HG02884 (cell line): ENCODE measurements around the gene HACD2.

Source experiments
- ATAC-seq: cut with Tn5 transposase; IDR thresholded peaks from one replicate; pipeline ENCODE4 v1.9.1; 2021; ENCODE audit warnings: mild to moderate bottlenecking, moderate library complexity; ENCODE audit not compliant: unreplicated experiment

Gene HACD2

DNA sequence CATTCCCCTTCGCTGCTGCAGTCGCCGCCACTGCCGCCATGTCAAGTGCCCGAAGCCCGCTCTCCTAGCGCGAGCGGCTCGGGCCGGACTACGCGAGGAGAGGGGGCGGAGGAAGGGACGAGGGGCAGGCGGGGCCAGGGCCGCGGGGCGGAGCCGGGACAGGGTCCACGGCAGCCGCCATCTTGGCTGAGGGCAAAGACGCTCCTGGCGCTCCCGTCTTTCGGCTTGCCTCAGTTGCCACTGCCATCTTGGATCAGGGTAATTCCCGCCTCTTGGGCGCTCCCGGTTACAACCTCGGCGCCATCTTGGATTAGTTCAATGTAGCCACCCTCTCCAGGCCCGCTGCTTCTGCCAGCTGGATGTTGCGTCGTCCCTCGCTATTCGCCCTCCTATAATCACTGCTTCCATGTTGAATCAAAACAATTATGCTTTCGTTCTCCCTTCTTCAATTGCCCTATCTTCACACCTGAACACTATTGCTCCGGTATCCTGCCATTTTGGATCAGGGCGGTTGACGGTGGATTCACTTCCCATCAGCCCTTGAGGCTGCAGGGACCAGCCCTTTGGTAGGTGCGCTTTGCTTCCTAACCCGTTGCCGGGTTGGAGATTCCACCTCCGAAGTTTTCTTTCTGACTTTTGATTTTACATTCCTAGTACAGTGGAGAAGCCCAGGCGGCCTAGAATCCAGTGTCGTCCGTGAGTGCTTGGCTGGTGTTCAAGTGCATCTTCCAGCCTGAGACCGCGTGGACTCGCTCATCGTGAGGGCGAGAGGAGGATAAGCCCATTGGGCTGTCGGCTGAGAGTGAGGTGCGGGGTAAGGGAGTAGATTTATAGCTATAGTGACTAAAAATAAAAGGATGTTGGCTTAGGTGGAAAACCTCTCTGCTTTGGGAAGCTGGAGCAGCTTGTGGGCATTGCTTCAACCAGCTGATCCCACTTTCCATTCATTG is at the start of gene HACD2:
Gene HACD2, minus strand, starts transcription at position 66 of the 950 bp plus-strand sequence. Its CDS starts 26 bp downstream, at position 40.
- ATAC-seq, result peak; percentile 92

DNA sequence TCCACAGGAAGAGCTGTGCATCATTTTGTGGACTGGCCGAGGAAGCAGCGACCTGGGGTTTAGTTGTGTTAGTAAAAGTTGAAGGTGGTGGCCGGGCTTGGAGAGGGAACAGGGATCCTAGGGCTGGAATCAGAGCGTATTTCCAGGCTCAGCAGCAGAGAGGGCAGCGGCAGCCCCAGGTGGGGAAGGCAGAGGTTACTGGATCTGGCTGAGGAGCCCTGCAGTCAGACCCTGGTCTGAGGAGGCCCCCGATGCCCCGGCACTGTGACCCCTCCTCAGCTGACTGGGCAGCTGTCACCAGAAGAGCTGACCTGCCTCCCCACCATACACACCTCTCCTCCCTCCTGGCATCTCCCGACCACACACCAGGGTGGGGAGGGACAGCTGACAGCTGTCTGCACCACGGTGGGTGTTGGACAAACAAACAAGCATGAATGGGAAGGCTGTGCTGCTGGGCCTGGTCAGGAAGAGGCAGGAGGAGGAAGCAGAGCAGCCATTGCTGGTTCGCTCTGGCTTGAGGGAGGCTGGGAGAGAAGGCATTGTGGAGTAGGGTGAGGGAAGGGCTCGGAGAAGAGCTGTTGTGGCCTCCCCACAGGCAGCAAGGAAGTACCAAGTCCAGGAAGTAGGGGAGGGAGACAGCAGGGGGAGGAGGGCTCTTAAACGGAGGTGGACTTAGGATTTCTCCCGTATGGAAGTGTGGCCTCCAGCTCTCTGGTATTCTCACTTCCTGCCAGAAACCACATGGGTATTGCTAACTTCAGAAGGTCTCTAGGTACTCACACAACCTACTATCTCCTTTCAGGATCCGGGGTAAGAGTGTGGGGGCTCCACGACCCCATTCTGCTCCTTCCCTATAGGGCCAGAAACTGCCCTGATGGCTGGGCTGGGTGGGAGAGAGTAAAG is 49.5 kb upstream of the HACD2 start:
- ATAC-seq, result no peak

GRCh38 chr3:123633530-123633929 is 48.7 kb upstream of the HACD2 start:
- no peak for ATAC-seq

GRCh38 chr3:123632161-123632655 is 47.4 kb upstream of the HACD2 start:
- ATAC-seq, result no peak

DNA sequence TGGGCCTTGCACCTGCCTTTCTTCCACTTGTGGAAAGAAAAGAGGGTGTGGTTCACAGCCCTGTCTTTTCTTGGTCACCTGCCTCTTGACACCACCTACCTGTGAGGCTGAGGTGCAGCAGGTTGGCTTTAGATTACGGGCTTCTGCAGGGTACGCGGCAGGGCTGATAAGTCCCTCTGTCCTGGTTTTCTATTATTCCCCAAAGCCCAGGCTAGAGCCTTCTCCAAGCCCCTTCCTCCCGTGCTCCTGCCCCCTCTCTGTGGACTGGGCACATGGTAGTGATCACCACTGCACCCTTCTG is 44.8 kb upstream of the HACD2 start:
- ATAC-seq, result no peak

DNA sequence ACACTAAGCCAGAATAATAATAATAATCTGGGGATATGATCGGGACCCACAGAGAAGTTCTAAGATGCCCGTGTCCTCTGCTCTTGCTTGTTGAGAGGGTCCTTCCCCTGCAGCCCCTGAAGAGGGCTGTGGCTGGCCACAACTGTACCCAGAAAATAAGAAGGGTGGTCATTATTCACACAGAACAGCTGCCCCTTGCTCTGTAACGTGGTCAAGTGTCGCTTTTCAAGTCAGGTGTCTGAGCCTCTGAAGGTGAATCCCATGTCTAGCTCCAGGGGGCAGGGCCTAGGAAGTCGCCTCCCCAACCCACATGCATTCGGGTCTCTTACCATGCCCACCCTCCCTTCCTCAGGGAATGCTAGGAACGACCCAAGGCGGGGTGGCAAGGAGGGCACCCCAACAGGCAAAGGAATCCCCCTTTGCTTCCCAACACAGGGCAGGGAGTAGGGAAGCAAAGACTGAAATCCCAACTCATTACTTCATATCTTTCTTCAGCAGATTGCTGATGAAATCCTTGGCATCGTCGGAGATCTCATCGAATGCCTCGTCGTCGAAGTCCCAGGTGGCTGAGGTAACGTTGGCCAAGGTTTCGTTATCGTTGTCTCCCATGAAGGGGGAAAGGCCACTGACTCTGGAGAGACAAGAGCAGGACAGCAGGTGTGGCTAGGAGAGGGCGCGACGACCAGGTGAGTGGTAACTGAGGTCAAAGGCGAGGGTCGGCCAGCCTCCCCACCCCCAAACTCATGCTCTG is 44.3 kb upstream of the HACD2 start:
- no peak for ATAC-seq

DNA sequence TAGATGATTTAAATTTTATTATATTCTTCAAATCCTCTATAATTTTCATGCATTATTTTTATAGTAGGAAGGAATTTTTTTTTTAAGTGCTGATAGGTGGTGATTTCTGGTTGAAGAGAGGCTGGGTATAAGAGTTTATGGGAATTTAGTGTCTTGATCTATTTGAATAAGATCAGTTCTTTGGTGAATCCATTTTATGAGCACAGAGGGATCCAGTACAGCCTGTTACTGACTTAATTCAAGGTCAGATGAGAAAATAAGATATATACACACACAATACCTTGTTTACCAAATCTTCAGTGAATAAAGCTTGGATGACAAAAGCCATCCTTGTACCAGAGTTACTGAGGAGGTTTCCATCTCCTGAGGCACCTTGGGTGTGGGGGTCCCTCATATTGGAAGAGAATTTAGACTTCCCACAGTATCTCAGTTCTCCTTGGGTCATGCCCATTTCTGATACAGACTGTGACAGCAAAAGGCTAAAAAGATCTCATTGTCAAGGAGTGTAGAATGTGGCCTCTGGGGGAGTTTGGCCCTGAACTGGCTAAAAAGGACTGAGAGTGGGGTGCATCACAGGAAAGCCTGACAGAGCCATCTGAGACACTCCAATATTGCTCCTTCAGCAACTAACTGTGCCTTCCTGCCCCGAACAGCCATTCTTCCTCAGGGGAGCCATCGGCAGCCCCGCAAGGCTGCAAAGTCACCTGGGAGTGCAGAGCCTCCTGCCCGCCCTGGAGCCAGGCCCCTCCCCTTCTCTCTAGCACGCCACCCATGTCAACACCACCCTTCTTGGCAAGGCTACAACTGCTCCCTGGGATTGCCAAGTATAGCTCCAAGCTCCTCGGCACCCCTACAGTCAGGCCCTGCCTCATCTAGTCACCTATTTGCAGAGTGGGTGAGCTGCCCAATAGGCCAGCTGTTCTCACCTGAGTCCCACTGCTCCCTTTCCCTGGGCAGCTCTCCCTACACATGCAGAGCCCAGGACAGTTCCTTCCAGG is 43.1 kb upstream of the HACD2 start:
- ATAC-seq, result no peak

DNA sequence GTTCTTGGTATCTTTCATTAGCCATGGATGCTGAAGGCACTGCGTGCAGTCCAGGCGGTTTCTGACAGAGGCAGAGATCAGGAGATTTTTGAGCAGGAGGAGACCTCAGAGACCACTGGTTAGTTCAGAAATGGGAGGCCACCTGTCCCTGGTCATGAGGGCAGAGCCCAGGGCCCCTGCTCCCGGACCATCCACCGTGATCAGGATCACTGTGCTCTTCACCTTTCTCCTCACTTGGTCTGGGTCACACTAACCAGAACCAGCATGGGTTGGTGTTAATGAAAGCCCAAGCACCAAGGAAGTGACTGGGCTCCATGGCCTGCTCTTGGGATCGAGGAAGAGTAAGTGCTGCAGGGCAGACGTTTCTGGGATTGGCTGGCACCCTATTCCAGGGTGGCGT is 42.0 kb upstream of the HACD2 start:
- ATAC-seq, result no peak

DNA sequence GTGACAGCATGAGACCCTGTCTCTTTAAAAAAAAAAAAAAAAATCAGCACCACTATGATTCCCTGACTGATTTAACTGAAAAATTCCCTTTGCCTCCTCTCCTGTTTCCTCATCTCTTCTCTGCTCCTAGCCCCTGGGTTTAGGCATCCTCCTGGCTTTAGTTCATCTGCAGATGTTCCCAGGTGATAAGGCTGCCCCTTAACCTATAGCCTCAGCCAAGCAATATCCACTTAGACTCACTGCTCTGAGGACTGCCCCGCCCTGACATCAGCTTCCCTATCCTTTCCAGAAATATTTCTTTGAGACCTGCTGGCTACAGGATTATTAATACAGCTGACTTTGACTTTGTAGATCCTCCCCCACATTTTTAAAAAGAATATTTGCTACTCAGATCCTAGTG is 39.4 kb upstream of the HACD2 start:
- ATAC-seq, result no peak

DNA sequence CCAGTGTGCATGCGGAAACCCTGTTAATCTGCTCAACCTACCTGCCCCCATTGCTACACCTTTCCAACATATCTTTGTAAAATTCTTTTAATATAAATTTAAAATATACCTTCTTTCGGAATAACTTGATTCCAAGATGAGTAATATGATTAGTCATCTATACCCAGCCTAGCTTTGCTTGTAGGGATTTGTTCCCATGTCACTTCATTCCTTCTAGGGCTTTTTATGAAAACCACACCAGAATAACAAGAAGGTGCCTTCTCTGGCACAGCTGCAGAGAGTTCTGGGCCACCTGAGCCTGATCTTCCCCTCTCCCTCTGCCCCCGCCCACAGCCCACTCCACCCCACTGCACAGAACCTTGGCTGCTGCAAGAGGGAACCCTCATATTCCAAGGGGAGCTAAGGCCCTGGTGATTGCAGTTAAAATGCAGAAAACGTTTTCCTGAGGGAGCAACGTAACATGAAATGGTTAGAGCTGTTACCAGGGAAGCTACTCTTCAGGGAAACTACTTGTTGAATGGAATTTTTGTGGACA is 38.6 kb upstream of the HACD2 start:
- ATAC-seq, result no peak

- ATAC-seq, result no peak
Measured at GRCh38 chr3:123622766-123623165, 37.9 kb upstream of the HACD2 start.

- no peak for ATAC-seq
Measured at GRCh38 chr3:123621850-123622189, 37.0 kb upstream of the HACD2 start.

DNA sequence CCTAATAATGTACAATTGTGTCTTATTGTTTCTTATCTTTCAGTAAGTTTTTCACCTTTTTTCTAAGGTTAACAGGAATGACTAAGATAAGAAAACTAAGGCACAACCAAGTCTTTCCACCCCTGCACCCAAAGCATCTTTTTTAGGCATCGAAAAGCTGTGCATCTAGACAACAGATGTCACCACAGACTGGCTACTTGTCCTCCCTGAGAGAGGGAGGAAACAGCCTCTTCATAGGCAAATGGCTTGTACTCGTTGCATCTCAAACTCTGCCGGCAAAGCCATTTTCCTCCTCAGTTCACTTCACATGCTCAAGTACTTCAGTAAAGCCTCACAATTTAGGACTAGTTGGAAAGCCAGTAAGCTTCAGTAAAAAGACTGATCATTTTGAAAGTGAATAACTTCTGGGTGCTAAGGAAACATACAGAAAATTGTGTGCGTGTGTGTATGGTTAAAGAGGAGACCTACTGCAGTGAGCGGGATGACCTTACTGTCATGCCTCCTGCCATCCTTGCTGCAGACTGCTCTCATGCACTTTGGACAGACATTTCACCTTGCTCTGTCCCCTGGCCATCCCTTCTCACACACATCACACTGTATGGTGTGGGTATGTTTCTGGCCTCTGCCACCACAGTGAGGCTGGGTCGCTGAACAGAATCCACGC is 36.5 kb upstream of the HACD2 start:
- no peak for ATAC-seq

GRCh38 chr3:123620343-123620742 is 35.5 kb upstream of the HACD2 start:
- ATAC-seq, result no peak

DNA sequence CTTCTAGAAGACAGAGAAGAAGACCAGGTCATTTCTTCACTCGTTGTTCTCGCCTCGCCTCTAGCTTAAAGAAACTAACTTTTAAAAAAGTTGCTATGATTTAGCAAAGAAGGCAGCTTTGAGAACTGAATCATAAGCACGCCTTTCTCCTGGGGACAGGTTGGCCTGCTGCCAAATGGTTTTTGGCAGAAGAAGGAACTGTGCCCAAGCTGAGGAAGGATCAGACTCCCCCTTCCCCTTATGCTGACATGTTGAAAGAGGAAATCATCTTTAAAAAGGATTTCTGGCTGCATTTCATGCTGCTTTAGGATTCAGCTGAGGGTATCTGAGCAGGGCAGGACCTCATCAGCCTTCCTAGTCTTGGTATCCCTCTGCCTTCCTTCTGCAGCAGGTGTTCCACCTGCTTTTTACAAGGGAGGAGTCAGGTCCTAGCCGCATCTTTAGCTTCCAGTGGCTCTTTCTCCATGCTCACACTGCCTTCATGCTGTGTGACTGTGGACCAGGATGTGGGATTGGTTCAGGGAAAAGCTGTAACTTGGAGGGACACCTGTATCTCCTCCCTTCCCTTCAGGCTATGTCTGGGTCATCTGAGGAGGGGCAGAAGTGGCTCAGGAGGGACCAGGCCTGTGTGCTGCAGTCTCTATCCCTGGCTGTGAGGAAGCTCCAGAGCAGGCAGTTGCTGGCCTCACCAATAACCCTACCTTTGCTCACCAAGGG is 34.1 kb upstream of the HACD2 start:
- ATAC-seq, result no peak

DNA sequence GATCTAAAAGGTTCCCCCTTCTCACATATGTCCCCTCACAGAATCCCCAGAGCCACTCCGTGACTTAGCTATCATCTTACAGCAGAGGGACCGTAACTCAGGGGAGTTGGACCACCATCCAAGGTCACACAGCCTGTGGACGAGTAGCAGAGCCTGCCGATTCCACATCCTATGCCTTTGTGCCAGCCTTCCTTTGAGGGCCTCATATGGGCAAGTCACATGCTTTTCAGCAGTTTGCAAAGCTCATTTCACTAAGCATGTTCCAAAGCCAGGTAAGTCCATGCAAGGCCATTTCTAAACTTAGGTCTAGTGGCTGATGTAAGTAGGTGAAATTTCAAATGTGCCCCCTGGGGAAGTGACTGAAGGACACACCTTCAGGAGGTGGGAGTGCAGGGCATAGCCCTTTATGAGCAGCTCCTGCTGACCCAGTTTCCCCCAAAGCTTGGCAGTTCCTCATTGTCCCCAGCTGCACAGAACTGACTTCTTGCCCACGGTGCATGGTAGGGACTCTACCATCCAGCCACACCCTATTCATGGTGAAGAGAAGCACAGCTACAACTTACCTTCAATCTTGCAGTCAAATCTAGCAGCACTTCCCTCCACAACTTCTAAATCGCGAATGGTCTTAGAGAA is 33.3 kb upstream of the HACD2 start:
- ATAC-seq, result no peak

DNA sequence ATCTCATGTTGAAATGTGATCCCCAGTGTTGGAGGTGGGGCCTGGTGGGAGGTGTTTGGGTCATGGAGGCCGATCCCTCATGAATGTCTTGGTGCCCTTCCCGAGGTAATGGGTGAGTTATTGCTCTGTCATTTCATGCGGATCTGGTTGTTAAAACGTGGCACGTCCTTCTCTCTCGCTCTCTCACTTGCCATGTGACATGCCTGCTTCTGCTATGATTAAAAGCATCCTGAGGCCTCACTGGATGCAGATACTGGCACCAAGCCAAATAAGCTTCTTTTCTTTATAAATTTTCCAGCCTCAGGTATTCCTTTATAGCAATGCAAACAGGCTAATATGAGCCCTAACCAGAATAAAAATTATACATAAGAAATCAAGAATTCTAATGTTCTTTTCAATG is 31.7 kb upstream of the HACD2 start:
- ATAC-seq, result no peak

DNA sequence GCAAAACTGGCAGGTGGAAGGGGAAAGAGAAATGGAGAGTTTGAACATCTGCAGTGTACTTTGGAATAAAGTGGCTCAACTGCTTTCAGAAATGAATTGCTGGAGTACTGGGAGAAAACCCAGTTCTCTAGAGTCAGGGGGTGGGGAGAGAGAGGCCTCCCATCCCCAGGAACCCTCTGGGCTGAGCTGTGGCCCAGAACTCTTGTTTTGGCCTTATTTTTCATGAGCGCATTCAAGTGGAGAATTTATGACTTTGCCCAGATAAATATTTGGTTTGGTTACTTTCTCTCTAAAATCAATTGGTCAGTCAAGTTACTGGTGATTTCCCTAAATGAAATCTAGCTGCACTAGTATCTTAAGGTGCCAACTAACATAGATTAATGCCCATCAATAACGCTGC is 28.7 kb upstream of the HACD2 start:
- ATAC-seq, result no peak
